T-helper 17 cell (primary cell): ENCODE measurements around the gene MIS18BP1. TPM values are rescaled to one million over a fixed set of nuclear protein-coding genes. Genes with fewer than 3 reads are reported as not detected.
A peak's percentile ranks its signal among the peaks of the same experiment; 100 is the strongest.

Source experiments
- ATAC-seq: fragments of 150-1000 bp; cut with Tn5 transposase; 2 replicates; pipeline ENCODE4 v1.10.0; 2021; ENCODE audit warnings: mild to moderate bottlenecking, moderate library complexity
- DNase-seq, 3 donors: peaks; one replicate each; pipeline versions ENCODE4 v3.0.0 to v3.0.0-alpha.2; 2020 to 2021
- H3K9me3 ChIP-seq: one replicate; pipeline ENCODE4 v1.7.0; 2013; ENCODE audit warnings: low read length, mild to moderate bottlenecking; ENCODE audit not compliant: control insufficient read depth, poor library complexity, severe bottlenecking
- H3K27ac Mint-ChIP-seq: one replicate; pipeline ENCODE4 v1.8.0; 2022; ENCODE audit warnings: mild to moderate bottlenecking, moderate library complexity, mixed read lengths
- H3K27me3 Mint-ChIP-seq: one replicate; pipeline ENCODE4 v1.8.0; 2022; ENCODE audit warnings: mixed read lengths
- H3K36me3 Mint-ChIP-seq: one replicate; pipeline ENCODE4 v1.8.0; 2022; ENCODE audit warnings: low read depth, mixed read lengths
- H3K4me1 Mint-ChIP-seq: one replicate; pipeline ENCODE4 v1.8.0; 2022; ENCODE audit warnings: mild to moderate bottlenecking, mixed read lengths
- H3K4me3 Mint-ChIP-seq: one replicate; pipeline ENCODE4 v1.8.0; 2022; ENCODE audit warnings: mild to moderate bottlenecking, moderate library complexity, mixed read lengths
- total RNA-seq, 4 donors: library from RNA in 2 of 4; stranded (reverse) in 2 of 4; gene quantifications; one replicate each; pipeline ENCODE4 v1.2.3 and lab custom pipeline; 2022 to 2026

Gene MIS18BP1
- total RNA-seq, 2 donors from 2014 or later, result 35.2 to 53.8 TPM

GRCh38 chr14:45258073-45258472 lies 5.1 kb upstream of the MIS18BP1 start:
- Mint-ChIP-seq H3K4me1 (peaks cover 3% of the 10 kb centered on the region), H3K4me3 (no peak overlapping the region)

GRCh38 chr14:45254771-45255170 lies 1.8 kb upstream of the MIS18BP1 start:
- Mint-ChIP-seq H3K36me3 (no peaks in the 10 kb centered on the region), H3K27ac (no peak overlapping the region), H3K27me3 (no peaks in the 10 kb centered on the region), H3K4me1 (peaks cover 13% of the 10 kb centered on the region), H3K4me3 (no peak overlapping the region)
- peaks cover 5% of the 10 kb centered on the region for H3K9me3 ChIP-seq
- DNase-seq, result no peak
- ATAC-seq, result no peak

More at GRCh38 chr14:45258073-45258472, 5.1 kb upstream of the MIS18BP1 start:
- Mint-ChIP-seq H3K27me3 (no peaks in the 10 kb centered on the region), H3K36me3 (no peaks in the 10 kb centered on the region), H3K27ac (no peak overlapping the region)
- H3K9me3 ChIP-seq, result peaks cover 5% of the 10 kb centered on the region
- no peak for DNase-seq
- no peak for ATAC-seq

- Mint-ChIP-seq H3K27ac (peak overlapping the region; percentile 91), H3K4me1 (peaks cover 13% of the 10 kb centered on the region), H3K4me3 (peak overlapping the region; percentile 91), H3K27me3 (no peaks in the 10 kb centered on the region), H3K36me3 (no peaks in the 10 kb centered on the region)
- peaks cover 2% of the 10 kb centered on the region for H3K9me3 ChIP-seq
- DNase-seq, result no peak
- ATAC-seq, result no peak
These were observed 830 bp upstream of the MIS18BP1 start for GRCh38 chr14:45253754-45254310.

GRCh38 chr14:45252366-45253069 lies 484 bp downstream of the MIS18BP1 start:
- Mint-ChIP-seq H3K4me1 (peaks cover 15% of the 10 kb centered on the region), H3K27ac (peak overlapping the region; percentile 91), H3K4me3 (peak overlapping the region; percentile 91), H3K36me3 (no peaks in the 10 kb centered on the region), H3K27me3 (no peaks in the 10 kb centered on the region)
- no peak for ATAC-seq
- no peak for DNase-seq
- no peaks in the 10 kb centered on the region for H3K9me3 ChIP-seq

- H3K36me3 Mint-ChIP-seq, result no peaks in the 10 kb centered on the region
- no peak for DNase-seq
- no peaks in the 10 kb centered on the region for H3K27me3 Mint-ChIP-seq
- ATAC-seq, result no peak
- peak overlapping the region; percentile 91 for H3K27ac Mint-ChIP-seq
- peaks cover 15% of the 10 kb centered on the region for H3K4me1 Mint-ChIP-seq
- H3K4me3 Mint-ChIP-seq, result peak overlapping the region; percentile 91
- no peaks in the 10 kb centered on the region for H3K9me3 ChIP-seq
These were observed 1.1 kb downstream of the MIS18BP1 start for GRCh38 chr14:45251912-45252311.

- DNase-seq (no peak), ATAC-seq (no peak)
- H3K9me3 ChIP-seq, result no peaks in the 10 kb centered on the region
- H3K27me3 Mint-ChIP-seq, result no peaks in the 10 kb centered on the region
- H3K36me3 Mint-ChIP-seq, result no peaks in the 10 kb centered on the region
- H3K27ac Mint-ChIP-seq, result peak overlapping the region; percentile 91
- peaks cover 15% of the 10 kb centered on the region for H3K4me1 Mint-ChIP-seq
- peak overlapping the region; percentile 81 for H3K4me3 Mint-ChIP-seq
These were observed 3.0 kb downstream of the MIS18BP1 start for GRCh38 chr14:45249856-45250575.

GRCh38 chr14:45247427-45247826 lies 5.6 kb downstream of the MIS18BP1 start:
- no peaks in the 10 kb centered on the region for H3K9me3 ChIP-seq
- ATAC-seq, result no peak
- Mint-ChIP-seq H3K36me3 (no peaks in the 10 kb centered on the region), H3K27ac (no peak overlapping the region), H3K27me3 (no peaks in the 10 kb centered on the region), H3K4me3 (no peak overlapping the region), H3K4me1 (peaks cover 11% of the 10 kb centered on the region)
- DNase-seq, result no peak

- Mint-ChIP-seq H3K36me3 (no peaks in the 10 kb centered on the region), H3K27me3 (no peaks in the 10 kb centered on the region)
These were observed 6.3 kb downstream of the MIS18BP1 start for GRCh38 chr14:45246691-45247090.

GRCh38 chr14:45246151-45246550 lies 6.9 kb downstream of the MIS18BP1 start:
- no peak overlapping the region for H3K4me3 Mint-ChIP-seq
- no peaks in the 10 kb centered on the region for H3K27me3 Mint-ChIP-seq
- no peak overlapping the region for H3K27ac Mint-ChIP-seq
- ATAC-seq (no peak), DNase-seq (no peak)
- H3K9me3 ChIP-seq, result no peaks in the 10 kb centered on the region
- H3K36me3 Mint-ChIP-seq, result peaks cover 2% of the 10 kb centered on the region
- H3K4me1 Mint-ChIP-seq, result peaks cover 8% of the 10 kb centered on the region

More at GRCh38 chr14:45246691-45247090, 6.3 kb downstream of the MIS18BP1 start:
- ATAC-seq, result no peak
- peaks cover 11% of the 10 kb centered on the region for H3K4me1 Mint-ChIP-seq
- H3K4me3 Mint-ChIP-seq, result no peak overlapping the region
- no peak overlapping the region for H3K27ac Mint-ChIP-seq
- no peak for DNase-seq
- no peaks in the 10 kb centered on the region for H3K9me3 ChIP-seq

- H3K36me3 Mint-ChIP-seq, result peaks cover 10% of the 10 kb centered on the region
These were observed 10.3 kb downstream of the MIS18BP1 start for GRCh38 chr14:45242706-45243105.

GRCh38 chr14:45238988-45239387 lies 14.0 kb downstream of the MIS18BP1 start:
- H3K9me3 ChIP-seq, result no peaks in the 10 kb centered on the region
- ATAC-seq (no peak), DNase-seq (no peak)
- peaks cover 16% of the 10 kb centered on the region for H3K36me3 Mint-ChIP-seq
- H3K27me3 Mint-ChIP-seq, result no peaks in the 10 kb centered on the region
- H3K27ac Mint-ChIP-seq, result no peak overlapping the region
- H3K4me3 Mint-ChIP-seq, result no peak overlapping the region
- H3K4me1 Mint-ChIP-seq, result peaks cover 6% of the 10 kb centered on the region

More at GRCh38 chr14:45242706-45243105, 10.3 kb downstream of the MIS18BP1 start:
- DNase-seq (no peak), ATAC-seq (no peak)
- no peak overlapping the region for H3K4me3 Mint-ChIP-seq
- no peaks in the 10 kb centered on the region for H3K4me1 Mint-ChIP-seq
- H3K27ac Mint-ChIP-seq, result no peak overlapping the region
- H3K27me3 Mint-ChIP-seq, result no peaks in the 10 kb centered on the region
- H3K9me3 ChIP-seq, result no peaks in the 10 kb centered on the region

GRCh38 chr14:45227566-45227965 lies 25.4 kb downstream of the MIS18BP1 start:
- Mint-ChIP-seq H3K27me3 (no peaks in the 10 kb centered on the region), H3K4me3 (no peak overlapping the region), H3K27ac (no peak overlapping the region), H3K4me1 (peaks cover 14% of the 10 kb centered on the region), H3K36me3 (peaks cover 12% of the 10 kb centered on the region)
- H3K9me3 ChIP-seq, result no peaks in the 10 kb centered on the region
- no peak for ATAC-seq
- no peak for DNase-seq

- no peak overlapping the region for H3K27ac Mint-ChIP-seq
- H3K4me3 Mint-ChIP-seq, result no peak overlapping the region
- H3K27me3 Mint-ChIP-seq, result no peaks in the 10 kb centered on the region
- peaks cover 14% of the 10 kb centered on the region for H3K36me3 Mint-ChIP-seq
- H3K9me3 ChIP-seq, result no peaks in the 10 kb centered on the region
- peaks cover 12% of the 10 kb centered on the region for H3K4me1 Mint-ChIP-seq
- DNase-seq (no peak), ATAC-seq (no peak)
These were observed 30.3 kb downstream of the MIS18BP1 start for GRCh38 chr14:45222485-45223262.
